GM03348 (cell line): ENCODE measurements around the gene CSNK1E.
"Not testable (repeated sequence)": the region's sequence is repeated elsewhere in the genome, so short reads cannot be mapped to it uniquely, and the experiment has no call there.

Experiments
- DNase-seq: peaks from one replicate; pipeline ENCODE4 v3.0.0; 2012; ENCODE audit warnings: low spot score

CSNK1E gene

GRCh38 chr22:38317122-38317994, at the start of gene CSNK1E:
Gene CSNK1E, minus strand, starts transcription at chr22:38317433. Its CDS starts 3,276 bp downstream, at chr22:38314157.
- DNase-seq, result peak; percentile 94

GRCh38 chr22:38365829-38366228, 48.6 kb upstream of the CSNK1E start:
- DNase-seq, result not testable (repeated sequence)

- DNase-seq, result not testable (repeated sequence)
These were observed 47.9 kb upstream of the CSNK1E start for GRCh38 chr22:38365174-38365573.

- not testable (repeated sequence) for DNase-seq
These were observed 43.3 kb upstream of the CSNK1E start for GRCh38 chr22:38360560-38360959.

GRCh38 chr22:38359817-38360216, 42.6 kb upstream of the CSNK1E start:
- not testable (repeated sequence) for DNase-seq

- DNase-seq, result not testable (repeated sequence)
These were observed 40.7 kb upstream of the CSNK1E start for GRCh38 chr22:38357971-38358370.

- DNase-seq, result no peak
These were observed 38.0 kb upstream of the CSNK1E start for GRCh38 chr22:38355275-38355674.

- DNase-seq, result no peak
These were observed 36.5 kb upstream of the CSNK1E start for GRCh38 chr22:38353701-38354100.

GRCh38 chr22:38353142-38353629, 36.0 kb upstream of the CSNK1E start:
- DNase-seq, result peak; percentile 92

GRCh38 chr22:38352436-38352835, 35.2 kb upstream of the CSNK1E start:
- no peak for DNase-seq

- peak; percentile 2 for DNase-seq
These were observed 33.5 kb upstream of the CSNK1E start for GRCh38 chr22:38350444-38351359.

- no peak for DNase-seq
These were observed 31.7 kb upstream of the CSNK1E start for GRCh38 chr22:38348751-38349496.

- no peak for DNase-seq
These were observed 30.9 kb upstream of the CSNK1E start for GRCh38 chr22:38347944-38348750.

- DNase-seq, result no peak
These were observed 30.1 kb upstream of the CSNK1E start for GRCh38 chr22:38347181-38347943.

- no peak for DNase-seq
These were observed 29.3 kb upstream of the CSNK1E start for GRCh38 chr22:38346506-38346905.

GRCh38 chr22:38345782-38346181, 28.5 kb upstream of the CSNK1E start:
- DNase-seq, result no peak

- not testable (repeated sequence) for DNase-seq
These were observed 22.7 kb upstream of the CSNK1E start for GRCh38 chr22:38339893-38340292.

- DNase-seq, result no peak
These were observed 21.6 kb upstream of the CSNK1E start for GRCh38 chr22:38338772-38339379.

- DNase-seq, result no peak
These were observed 19.5 kb upstream of the CSNK1E start for GRCh38 chr22:38336699-38337098.

- DNase-seq, result no peak
These were observed 17.8 kb upstream of the CSNK1E start for GRCh38 chr22:38335077-38335476.
